Stimulated activated CD4-positive, alpha-beta T cell treated with anti-CD3 and anti-CD28 coated beads, Interleukin-12 subunit alpha, Interleukin-12 subunit beta, amount 100 ng/mL, for 4 hours (primary cell): Measurements from ENCODE around the gene SLC52A3.
"Not testable (repeated sequence)": the region's sequence is repeated elsewhere in the genome, so short reads cannot be mapped to it uniquely, and the experiment has no call there.

Source experiments
- DNase-seq: peaks from one replicate; pipeline ENCODE4 v3.0.0-alpha.2; 2020

The SLC52A3 gene

GRCh38 chr20:768426-768978 is at the start of gene SLC52A3:
Gene SLC52A3 (minus strand): TSS chr20:768500. CDS start chr20:765774, 2,726 bp downstream.
- no peak for DNase-seq

- DNase-seq: peak; percentile 59
These were observed 47.8 kb upstream of the SLC52A3 start for GRCh38 chr20:815914-816606.

- no peak for DNase-seq
These were observed 46.9 kb upstream of the SLC52A3 start for GRCh38 chr20:815226-815625.

GRCh38 chr20:813390-813789 is 45.1 kb upstream of the SLC52A3 start:
- DNase-seq: no peak

- not testable (repeated sequence) for DNase-seq
These were observed 44.1 kb upstream of the SLC52A3 start for GRCh38 chr20:812435-812814.

GRCh38 chr20:811776-812434 is 43.6 kb upstream of the SLC52A3 start:
- not testable (repeated sequence) for DNase-seq

GRCh38 chr20:805713-806112 is 37.4 kb upstream of the SLC52A3 start:
- no peak for DNase-seq

- no peak for DNase-seq
These were observed 33.4 kb upstream of the SLC52A3 start for GRCh38 chr20:801678-802077.

- DNase-seq: not testable (repeated sequence)
These were observed 31.7 kb upstream of the SLC52A3 start for GRCh38 chr20:800026-800425.

- DNase-seq: not testable (repeated sequence)
These were observed 30.4 kb upstream of the SLC52A3 start for GRCh38 chr20:798746-799145.

- DNase-seq: no peak
These were observed 28.6 kb upstream of the SLC52A3 start for GRCh38 chr20:796921-797320.

- DNase-seq: no peak
These were observed 23.9 kb upstream of the SLC52A3 start for GRCh38 chr20:792248-792647.

GRCh38 chr20:791056-791455 is 22.8 kb upstream of the SLC52A3 start:
- no peak for DNase-seq

- no peak for DNase-seq
These were observed 19.5 kb upstream of the SLC52A3 start for GRCh38 chr20:787825-788224.

GRCh38 chr20:779771-780170 is 11.5 kb upstream of the SLC52A3 start:
- no peak for DNase-seq

GRCh38 chr20:776165-776564 is 7.9 kb upstream of the SLC52A3 start:
- no peak for DNase-seq

- no peak for DNase-seq
These were observed 7.4 kb upstream of the SLC52A3 start for GRCh38 chr20:775679-776135.

GRCh38 chr20:774660-775057 is 6.4 kb upstream of the SLC52A3 start:
- DNase-seq: no peak

- DNase-seq: no peak
These were observed 5.8 kb upstream of the SLC52A3 start for GRCh38 chr20:774016-774659.

- no peak for DNase-seq
These were observed 4.5 kb upstream of the SLC52A3 start for GRCh38 chr20:772806-773205.

GRCh38 chr20:771741-772464 is 3.6 kb upstream of the SLC52A3 start:
- DNase-seq: no peak

GRCh38 chr20:770691-771090 is 2.4 kb upstream of the SLC52A3 start:
- DNase-seq: no peak

GRCh38 chr20:766906-767305 is 1.4 kb downstream of the SLC52A3 start:
- no peak for DNase-seq
